Gastroesophageal sphincter (tissue), 3 donors: ENCODE results near the gene TP53BP2.

ENCODE experiments used
- CTCF ChIP-seq, 4 experiments: fragments of 200-600 bp in 2 of 4; fragments of 450-650 bp in 2 of 4; sonication (generic) in 1 of 4; IDR thresholded peaks; one replicate each; pipeline ENCODE4 v1.5.1; 2017 to 2019; ENCODE audit warnings: antibody characterized with exemption in 4 of 4, mild to moderate bottlenecking in 2 of 4, moderate library complexity in 2 of 4
- POLR2A ChIP-seq, 2 donors: fragments of 450-650 bp; IDR thresholded peaks; one replicate each; pipeline ENCODE4 v1.6.1; 2017; ENCODE audit warnings: antibody characterized with exemption in 2 of 2, mild to moderate bottlenecking in 2 of 2, moderate library complexity in 1 of 2
- POLR2AphosphoS5 ChIP-seq: sonication (generic); formaldehyde crosslinking; IDR thresholded peaks from one replicate; pipeline ENCODE4 v1.6.1; 2017; ENCODE audit warnings: antibody characterized with exemption

- no peak for TF ChIP-seq CTCF (IDR thresholded peaks at IDR 0.05)
- no peak for TF ChIP-seq POLR2AphosphoS5
- TF ChIP-seq POLR2A (IDR thresholded peaks at IDR 0.05), result no peak
Observed at GRCh38 chr1:223761411-223761810, 84.3 kb downstream of the TP53BP2 start.
